DND-41 (cell line): Measurements from ENCODE around the gene CEP295NL.

Experiments
- CTCF ChIP-seq: IDR thresholded peaks from 2 replicates; pipeline ENCODE4 v1.5.1; 2012; ENCODE audit warnings: borderline replicate concordance, low read length, moderate library complexity, mild to moderate bottlenecking; ENCODE audit not compliant: poor library complexity, severe bottlenecking; ENCODE audit errors: extremely low read depth
- EZH2 ChIP-seq: IDR thresholded peaks from 3 replicates; pipeline ENCODE4 v1.6.1; 2012; ENCODE audit warnings: borderline replicate concordance, low read depth, mild to moderate bottlenecking, moderate library complexity, low read length, inconsistent platforms; ENCODE audit not compliant: severe bottlenecking

GRCh38 chr17:78925662-78926555 is 22.9 kb upstream of the CEP295NL start:
- TF ChIP-seq CTCF = no peak
- no peak for TF ChIP-seq EZH2
